SK-N-SH (cell line): ENCODE results near the gene PRPSAP2.

ENCODE experiments used
- CHD2 ChIP-seq: fragments of 150-350 bp; IDR thresholded peaks from 2 replicates; pipeline ENCODE4 v1.6.1; 2018; ENCODE audit warnings: low read length; ENCODE audit not compliant: partially characterized antibody
- CTCF ChIP-seq: fragments of 200-600 bp; sonication (generic); IDR thresholded peaks from 2 replicates; pipeline ENCODE4 v1.6.1; 2017; ENCODE audit warnings: antibody characterized with exemption, mild to moderate bottlenecking, moderate library complexity
- ELF1 ChIP-seq: IDR thresholded peaks from 2 replicates; pipeline ENCODE4 v1.4.0; 2012
- EZH2phosphoT487 ChIP-seq: fragments of 200-600 bp; sonication (generic); IDR thresholded peaks from 2 replicates; pipeline ENCODE4 v1.6.1; 2017; ENCODE audit warnings: low read depth, mixed run types, mild to moderate bottlenecking, antibody characterized with exemption, moderate library complexity, borderline replicate concordance
- NFIC ChIP-seq: IDR thresholded peaks from 2 replicates; pipeline ENCODE4 v1.4.0; 2012; ENCODE audit warnings: borderline replicate concordance
- POLR2AphosphoS5 ChIP-seq: IDR thresholded peaks from 2 replicates; pipeline ENCODE4 v1.6.1; 2012; ENCODE audit warnings: low read depth, low read length
- RAD21 ChIP-seq: IDR thresholded peaks from 2 replicates; pipeline ENCODE4 v1.6.1; 2012; ENCODE audit warnings: mild to moderate bottlenecking, low read length
- REST ChIP-seq: IDR thresholded peaks from 2 replicates; pipeline ENCODE4 v1.6.1; 2012; ENCODE audit warnings: mild to moderate bottlenecking, low read depth, low read length, moderate library complexity
- TAF1 ChIP-seq: IDR thresholded peaks from 2 replicates; pipeline ENCODE4 v1.6.1; 2012; ENCODE audit warnings: low read depth, mild to moderate bottlenecking, low read length, moderate library complexity, borderline replicate concordance
- USF1 ChIP-seq: IDR thresholded peaks from 2 replicates; pipeline ENCODE4 v1.4.0; 2012; ENCODE audit warnings: low read depth, borderline replicate concordance
- TF ChIP-seq, protein P1 (sequence below): IDR thresholded peaks from 2 replicates; pipeline ENCODE4 v1.4.0; 2012; ENCODE audit warnings: low read depth
- TF ChIP-seq, protein P2 (sequence below): IDR thresholded peaks from 2 replicates; pipeline ENCODE4 v1.4.0; 2012; ENCODE audit warnings: low read depth, borderline replicate concordance

GRCh38 chr17:18956581-18956980 is 98.7 kb downstream of the PRPSAP2 start:
- TF ChIP-seq CTCF, result no peak
- no peak for TF ChIP-seq NFIC
- no peak for TF ChIP-seq POLR2AphosphoS5
- TF ChIP-seq TAF1, result no peak
- no peak for TF ChIP-seq REST
- TF ChIP-seq RAD21, result no peak
- TF ChIP-seq ELF1, result no peak
- TF ChIP-seq EZH2phosphoT487, result no peak
- TF ChIP-seq CHD2, result no peak
- TF ChIP-seq, protein P1, sequence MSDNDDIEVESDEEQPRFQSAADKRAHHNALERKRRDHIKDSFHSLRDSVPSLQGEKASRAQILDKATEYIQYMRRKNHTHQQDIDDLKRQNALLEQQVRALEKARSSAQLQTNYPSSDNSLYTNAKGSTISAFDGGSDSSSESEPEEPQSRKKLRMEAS, result no peak
- no peak for TF ChIP-seq USF1
- TF ChIP-seq, protein P2, sequence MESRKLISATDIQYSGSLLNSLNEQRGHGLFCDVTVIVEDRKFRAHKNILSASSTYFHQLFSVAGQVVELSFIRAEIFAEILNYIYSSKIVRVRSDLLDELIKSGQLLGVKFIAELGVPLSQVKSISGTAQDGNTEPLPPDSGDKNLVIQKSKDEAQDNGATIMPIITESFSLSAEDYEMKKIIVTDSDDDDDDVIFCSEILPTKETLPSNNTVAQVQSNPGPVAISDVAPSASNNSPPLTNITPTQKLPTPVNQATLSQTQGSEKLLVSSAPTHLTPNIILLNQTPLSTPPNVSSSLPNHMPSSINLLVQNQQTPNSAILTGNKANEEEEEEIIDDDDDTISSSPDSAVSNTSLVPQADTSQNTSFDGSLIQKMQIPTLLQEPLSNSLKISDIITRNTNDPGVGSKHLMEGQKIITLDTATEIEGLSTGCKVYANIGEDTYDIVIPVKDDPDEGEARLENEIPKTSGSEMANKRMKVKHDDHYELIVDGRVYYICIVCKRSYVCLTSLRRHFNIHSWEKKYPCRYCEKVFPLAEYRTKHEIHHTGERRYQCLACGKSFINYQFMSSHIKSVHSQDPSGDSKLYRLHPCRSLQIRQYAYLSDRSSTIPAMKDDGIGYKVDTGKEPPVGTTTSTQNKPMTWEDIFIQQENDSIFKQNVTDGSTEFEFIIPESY, result no peak
